Measurements from ENCODE around the gene PNP.

The PNP gene

DNA sequence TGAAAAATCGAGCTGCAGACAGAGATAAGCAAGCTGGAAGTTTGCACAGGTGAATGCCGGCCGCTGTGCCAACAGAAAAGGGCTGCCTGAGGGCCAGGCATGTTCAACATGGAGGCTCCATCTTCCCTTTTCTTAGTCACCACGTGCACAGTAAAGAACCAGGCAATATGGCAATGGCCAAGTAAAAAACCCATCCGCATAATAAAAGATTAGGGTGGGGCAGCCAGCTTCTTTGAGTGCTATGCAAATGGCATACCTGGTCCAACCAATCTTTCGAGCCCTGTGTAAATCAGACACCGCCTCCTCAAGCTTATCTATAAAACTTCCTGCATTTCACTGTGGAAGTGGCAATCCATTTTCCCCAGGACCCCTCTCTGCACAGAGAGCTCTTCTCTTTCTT, 16.7 kb downstream of the PNP start:
- ATAC-seq (ENCODE audit: insufficient read depth, low read depth) (no peak), DNase-seq (no peak)
- no peak overlapping the region for H3K4me3 ChIP-seq (ENCODE audit: low read depth in 1 of 2, low read length in 2 of 2)
- no peak overlapping the region for H2AFZ ChIP-seq (ENCODE audit: low read depth, low read length)
- H3K4me2 ChIP-seq (ENCODE audit: insufficient read depth, low read length), result no peak overlapping the region
- H3K9me3 ChIP-seq (ENCODE audit: insufficient read depth, low read length, severe bottlenecking), result no peaks in the 10 kb centered on the region
- no peaks in the 10 kb centered on the region for H3K27me3 ChIP-seq (ENCODE audit: insufficient read depth, low read length, poor library complexity)
- no peak overlapping the region for H3K27ac ChIP-seq (ENCODE audit: low read length)
- no peaks in the 10 kb centered on the region for H3K36me3 ChIP-seq (ENCODE audit: insufficient read depth, low read length)
- TF ChIP-seq EZH2 (IDR thresholded peaks at IDR 0.05; ENCODE audit: borderline replicate concordance, low read depth, low read length, severe bottlenecking) (no peak), CTCF (IDR thresholded peaks at IDR 0.05; ENCODE audit: borderline replicate concordance, extremely low read depth, low read length, poor library complexity, severe bottlenecking) (no peak)
- no peak overlapping the region for H3K9ac ChIP-seq (ENCODE audit: low read depth, low read length)
- peaks cover 11% of the 10 kb centered on the region for H3K4me1 ChIP-seq (ENCODE audit: insufficient read depth, low read length)
- H4K20me1 ChIP-seq (ENCODE audit: insufficient read depth, low read length), result no peaks in the 10 kb centered on the region
- H3K79me2 ChIP-seq (ENCODE audit: insufficient read depth, low read length), result no peaks in the 10 kb centered on the region

DNA sequence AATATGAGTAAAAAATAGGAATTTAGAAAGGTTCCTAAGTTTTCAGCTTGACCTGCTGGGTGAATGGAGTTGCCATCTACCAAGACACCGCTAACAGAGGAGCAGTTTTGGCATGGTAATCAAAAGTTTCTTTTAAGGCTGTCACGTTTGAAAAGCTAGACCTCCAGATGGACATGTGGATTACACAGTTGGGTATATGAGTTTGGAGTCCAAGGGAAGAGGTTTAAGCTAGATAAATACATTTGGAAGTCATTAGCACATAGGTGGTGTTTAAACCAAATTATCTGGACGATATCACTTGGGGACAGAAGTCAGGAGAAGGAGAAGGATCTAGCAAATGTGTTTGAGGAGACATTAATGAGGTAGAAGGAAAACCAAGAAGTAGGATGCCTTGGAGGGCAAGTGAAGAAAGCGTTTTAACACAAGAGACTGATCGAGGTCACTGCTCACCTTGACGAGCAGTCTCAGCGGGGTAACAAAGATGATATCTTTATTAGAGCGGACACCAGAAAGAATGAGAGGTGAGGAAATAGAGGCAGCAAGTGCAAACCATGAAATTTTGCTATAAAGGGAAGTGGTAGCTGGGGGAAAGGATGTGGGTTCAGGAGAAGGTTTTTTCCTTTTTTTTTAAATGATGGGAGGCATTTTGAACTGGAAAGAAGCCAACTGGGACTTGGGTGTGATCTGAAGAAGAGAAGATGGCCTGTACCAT, 17.6 kb downstream of the PNP start:
- ATAC-seq (ENCODE audit: insufficient read depth, low read depth) (peak; percentile 62), DNase-seq (no peak)
- H3K4me1 ChIP-seq (ENCODE audit: insufficient read depth, low read length), result peaks cover 11% of the 10 kb centered on the region
- H3K27me3 ChIP-seq (ENCODE audit: insufficient read depth, low read length, poor library complexity), result no peaks in the 10 kb centered on the region
- no peaks in the 10 kb centered on the region for H4K20me1 ChIP-seq (ENCODE audit: insufficient read depth, low read length)
- H2AFZ ChIP-seq (ENCODE audit: low read depth, low read length), result no peak overlapping the region
- H3K36me3 ChIP-seq (ENCODE audit: insufficient read depth, low read length), result no peaks in the 10 kb centered on the region
- no peak for TF ChIP-seq CTCF (IDR thresholded peaks at IDR 0.05; ENCODE audit: borderline replicate concordance, extremely low read depth, low read length, poor library complexity, severe bottlenecking)
- TF ChIP-seq EZH2 (IDR thresholded peaks at IDR 0.05; ENCODE audit: borderline replicate concordance, low read depth, low read length, severe bottlenecking), result no peak
- no peak overlapping the region for H3K27ac ChIP-seq (ENCODE audit: low read length)
- H3K9me3 ChIP-seq (ENCODE audit: insufficient read depth, low read length, severe bottlenecking), result no peaks in the 10 kb centered on the region
- H3K4me3 ChIP-seq (ENCODE audit: low read depth in 1 of 2, low read length in 2 of 2), result no peak overlapping the region
- no peaks in the 10 kb centered on the region for H3K79me2 ChIP-seq (ENCODE audit: insufficient read depth, low read length)
- no peak overlapping the region for H3K9ac ChIP-seq (ENCODE audit: low read depth, low read length)
- no peak overlapping the region; the same call in 1 of the 2 replicates for H3K4me2 ChIP-seq (ENCODE audit: insufficient read depth, low read length)

- Histone ChIP-seq H3K9ac (ENCODE audit: low read depth, low read length) (no peak overlapping the region), H3K27ac (ENCODE audit: low read length) (no peak overlapping the region), H4K20me1 (ENCODE audit: insufficient read depth, low read length) (no peaks in the 10 kb centered on the region), H3K4me3 (ENCODE audit: low read depth in 1 of 2, low read length in 2 of 2) (no peak overlapping the region), H3K79me2 (ENCODE audit: insufficient read depth, low read length) (no peaks in the 10 kb centered on the region), H3K27me3 (ENCODE audit: insufficient read depth, low read length, poor library complexity) (no peaks in the 10 kb centered on the region), H3K9me3 (ENCODE audit: insufficient read depth, low read length, severe bottlenecking) (no peaks in the 10 kb centered on the region), H3K4me1 (ENCODE audit: insufficient read depth, low read length) (peaks cover 11% of the 10 kb centered on the region), H3K4me2 (ENCODE audit: insufficient read depth, low read length) (no peak overlapping the region; the same call in 1 of the 2 replicates), H2AFZ (ENCODE audit: low read depth, low read length) (no peak overlapping the region), H3K36me3 (ENCODE audit: insufficient read depth, low read length) (no peaks in the 10 kb centered on the region)
- ATAC-seq (ENCODE audit: insufficient read depth, low read depth), result no peak
- no peak for DNase-seq
- no peak for TF ChIP-seq CTCF (IDR thresholded peaks at IDR 0.05; ENCODE audit: borderline replicate concordance, extremely low read depth, low read length, poor library complexity, severe bottlenecking)
- TF ChIP-seq EZH2 (IDR thresholded peaks at IDR 0.05; ENCODE audit: borderline replicate concordance, low read depth, low read length, severe bottlenecking), result no peak
Observed at GRCh38 chr14:20487396-20487725, 18.2 kb downstream of the PNP start.

All from DND-41 (cell line).